HuH-7 (cell line): Measurements from ENCODE around the gene HUNK.
"Not testable (repeated sequence)": the region's sequence is repeated elsewhere in the genome, so short reads cannot be mapped to it uniquely, and the experiment has no call there.

Experiments
- DNase-seq: peaks from one replicate; pipeline ENCODE4 v3.0.0; 2011; ENCODE audit warnings: low spot score

Gene HUNK

GRCh38 chr21:31872452-31873274 is at the start of gene HUNK:
HUNK (plus strand) TSS chr21:31873020; CDS start chr21:31873675, 655 bp downstream.
- DNase-seq, result peak; percentile 53

DNA sequence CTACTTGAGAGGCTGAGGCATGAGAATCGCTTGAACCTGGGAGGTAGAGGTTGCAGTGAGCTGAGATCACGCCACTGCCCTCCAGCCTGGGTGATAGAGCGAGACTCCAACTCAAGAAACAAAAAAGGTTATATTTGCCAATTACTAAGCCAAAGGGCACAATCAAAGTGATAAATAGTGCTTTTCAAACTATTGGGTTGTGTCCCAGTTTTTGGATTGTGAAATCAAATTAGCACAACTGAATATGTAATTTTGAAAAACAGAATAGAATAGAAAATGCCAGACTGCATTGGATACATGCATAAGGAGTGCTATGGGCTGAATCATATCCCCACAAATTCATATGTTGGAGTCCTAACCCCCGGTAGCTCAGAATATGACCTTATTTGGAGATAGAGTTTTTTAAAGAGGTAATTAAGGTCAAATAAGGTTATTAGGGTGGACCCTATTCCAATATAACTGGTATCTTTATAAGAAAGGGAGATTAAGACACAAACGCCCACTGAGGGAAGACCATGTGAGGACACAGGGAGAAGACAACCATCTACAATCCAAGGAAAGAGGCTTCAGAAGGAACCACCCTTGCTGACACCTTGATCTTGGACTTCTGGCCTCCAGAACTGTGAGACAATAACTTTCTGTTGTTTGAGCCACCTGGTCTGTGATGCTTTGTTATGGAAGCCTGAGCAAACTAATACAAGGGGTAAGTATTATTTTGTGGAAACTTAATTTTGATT is 42.9 kb upstream of the HUNK start:
- no peak for DNase-seq

- DNase-seq, result no peak
These were observed 42.1 kb upstream of the HUNK start for GRCh38 chr21:31830701-31831100.

- DNase-seq, result no peak
These were observed 35.8 kb upstream of the HUNK start for GRCh38 chr21:31837041-31837440.

DNA sequence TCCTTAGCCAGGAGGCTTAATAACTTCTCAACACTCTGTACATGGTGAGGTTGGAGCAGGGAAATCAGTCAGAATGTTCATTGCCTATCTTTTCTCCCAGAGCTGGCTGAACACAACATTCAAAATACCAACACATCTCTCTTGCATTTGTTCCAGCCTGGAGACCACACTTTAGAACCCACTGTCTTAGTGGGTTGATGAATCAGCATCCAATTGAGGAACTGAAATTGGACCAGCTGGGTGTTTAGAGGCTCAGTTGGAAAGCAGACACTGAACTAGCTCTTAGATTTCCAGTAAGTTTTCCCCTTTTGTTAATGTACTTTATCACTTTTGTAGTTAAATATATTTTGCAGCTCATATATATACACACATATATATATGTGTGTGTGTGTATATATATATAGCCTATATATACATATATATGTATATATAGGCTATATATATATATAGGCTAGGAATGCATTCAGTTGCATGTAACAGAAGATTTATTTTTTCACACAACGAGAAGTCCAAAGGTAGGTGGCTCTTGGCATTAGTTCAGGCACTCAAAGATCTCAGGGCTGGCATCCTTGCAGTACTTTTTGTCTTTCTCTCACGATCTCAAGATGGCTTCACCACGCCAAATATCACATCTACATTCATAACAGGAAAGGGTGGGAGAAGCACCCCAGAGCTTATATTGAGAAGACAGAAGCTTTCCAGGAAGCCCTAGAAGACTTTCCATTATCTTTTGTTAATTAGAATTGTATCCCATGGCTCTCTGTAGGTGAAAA is 35.0 kb upstream of the HUNK start:
- no peak for DNase-seq

DNA sequence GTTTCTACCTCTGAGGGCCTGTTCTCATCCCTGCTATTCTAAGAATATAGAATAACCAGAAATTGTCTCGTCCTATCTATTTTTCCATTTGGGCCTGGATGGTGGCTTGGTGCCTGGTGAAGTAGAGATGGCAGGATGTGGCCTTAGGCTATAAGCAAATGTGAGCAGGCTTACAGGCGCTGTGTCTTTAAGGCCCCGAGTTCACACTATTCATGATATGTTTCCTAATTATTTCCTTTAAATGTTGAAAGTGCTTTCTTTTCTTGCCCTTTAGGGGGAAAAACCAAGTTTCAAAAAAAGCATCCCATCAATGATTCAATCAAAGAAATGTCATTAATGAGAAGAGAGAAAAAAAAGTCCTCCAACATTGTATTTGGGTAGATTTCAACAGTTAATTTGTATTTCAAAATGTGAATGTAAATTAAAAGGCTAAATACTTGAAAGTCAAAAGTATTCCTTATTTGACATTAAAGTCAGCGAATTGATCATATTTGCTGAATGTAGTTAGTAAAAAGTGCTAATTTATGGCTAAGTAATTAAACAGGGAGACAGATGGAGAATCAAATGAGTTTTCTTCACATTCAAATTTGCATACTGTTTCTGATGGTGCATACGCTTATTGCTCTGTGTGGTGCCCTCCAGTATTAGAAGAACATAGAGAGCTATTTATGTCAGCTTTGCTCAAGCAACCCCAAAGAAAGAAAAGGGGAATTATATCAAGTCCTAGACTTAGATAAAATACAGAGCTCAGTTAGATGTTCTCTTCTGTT is 34.0 kb upstream of the HUNK start:
- no peak for DNase-seq

DNA sequence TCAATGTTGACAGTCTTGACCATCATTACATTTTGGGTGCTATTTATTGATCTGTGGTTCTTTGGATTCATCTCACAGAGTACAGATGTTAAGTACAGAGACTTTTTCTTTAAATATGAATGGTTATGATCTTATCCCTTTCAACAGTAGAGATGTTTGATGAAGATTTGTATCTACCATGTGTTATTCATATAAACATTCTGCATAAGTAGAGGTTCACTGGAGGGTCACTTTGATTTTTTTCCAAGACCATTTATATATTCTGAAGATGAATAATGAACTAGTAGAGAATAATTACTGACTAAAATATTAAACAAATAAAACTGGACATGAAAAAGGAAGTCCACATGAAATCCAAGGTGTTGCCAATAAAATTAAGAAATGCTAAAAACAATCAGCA is 28.6 kb upstream of the HUNK start:
- DNase-seq, result no peak

DNA sequence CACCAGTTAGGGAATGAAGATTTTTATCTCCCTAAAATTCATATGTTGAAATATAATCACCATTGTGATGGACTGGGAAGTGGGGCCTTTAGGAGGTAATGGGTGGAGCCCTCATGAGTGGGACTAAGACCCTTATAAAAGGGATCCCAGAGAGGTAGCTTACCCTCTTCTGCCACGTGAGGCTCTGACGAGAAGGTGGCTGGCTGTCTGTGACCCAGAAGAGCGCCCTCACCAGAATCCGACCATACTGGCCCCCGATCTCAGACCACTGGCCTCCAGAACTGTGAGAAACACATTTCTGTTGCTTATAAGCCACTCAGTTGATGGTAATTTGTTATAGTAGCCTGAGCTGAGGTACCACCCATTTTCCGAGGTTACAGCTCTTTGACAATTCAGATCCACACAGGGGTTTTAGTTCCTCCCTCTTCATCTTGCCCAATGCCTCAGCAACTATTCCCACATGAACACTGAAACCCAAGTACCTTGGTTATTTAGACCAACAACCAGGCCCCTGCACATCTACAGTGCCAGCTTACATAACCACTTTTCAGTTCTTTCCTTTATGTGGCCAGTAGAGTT is 27.6 kb upstream of the HUNK start:
- no peak for DNase-seq

- DNase-seq, result no peak
These were observed 26.1 kb upstream of the HUNK start for GRCh38 chr21:31846690-31847089.

GRCh38 chr21:31847761-31848160 is 25.1 kb upstream of the HUNK start:
- DNase-seq, result no peak

GRCh38 chr21:31848326-31848985 is 24.4 kb upstream of the HUNK start:
- DNase-seq, result no peak

DNA sequence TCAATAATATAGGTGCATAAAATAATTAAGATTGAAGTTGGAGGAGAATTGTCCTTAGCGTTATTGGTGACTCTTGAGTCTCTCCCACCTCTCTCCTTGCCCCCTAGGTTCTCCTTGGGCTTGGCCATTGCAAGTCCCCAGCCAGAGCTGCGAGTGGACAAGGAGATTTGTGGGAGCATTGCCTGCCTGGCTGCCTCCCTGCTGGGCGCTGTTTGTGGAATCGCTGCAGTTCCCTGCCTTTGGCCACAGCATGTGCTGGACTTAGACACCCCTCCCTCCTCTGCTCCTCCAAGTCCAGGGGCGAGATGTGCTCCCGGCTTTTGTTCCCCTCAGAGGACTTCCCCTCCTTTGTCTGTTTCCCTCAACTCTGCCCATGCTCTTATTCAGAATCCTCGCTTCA is 21.9 kb upstream of the HUNK start:
- no peak for DNase-seq

DNA sequence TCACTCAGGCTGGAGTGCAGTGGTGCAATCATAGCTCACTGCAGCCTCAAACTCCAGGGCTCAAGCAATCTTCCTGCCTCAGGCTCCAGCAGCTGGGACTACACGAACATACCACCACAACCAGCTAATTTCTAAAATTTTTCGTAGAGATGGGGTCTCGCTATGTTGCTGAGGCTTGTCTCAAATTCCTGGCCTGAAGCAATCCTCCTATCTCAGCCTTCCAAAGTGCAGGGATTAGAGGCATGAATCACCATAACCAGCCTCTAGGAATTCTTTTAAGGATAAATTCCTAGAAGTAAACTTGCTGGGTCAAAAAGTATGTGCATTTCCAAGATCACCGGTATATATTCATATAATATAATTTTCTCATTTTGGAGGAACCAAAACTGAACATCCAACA is 17.6 kb upstream of the HUNK start:
- DNase-seq, result no peak

DNA sequence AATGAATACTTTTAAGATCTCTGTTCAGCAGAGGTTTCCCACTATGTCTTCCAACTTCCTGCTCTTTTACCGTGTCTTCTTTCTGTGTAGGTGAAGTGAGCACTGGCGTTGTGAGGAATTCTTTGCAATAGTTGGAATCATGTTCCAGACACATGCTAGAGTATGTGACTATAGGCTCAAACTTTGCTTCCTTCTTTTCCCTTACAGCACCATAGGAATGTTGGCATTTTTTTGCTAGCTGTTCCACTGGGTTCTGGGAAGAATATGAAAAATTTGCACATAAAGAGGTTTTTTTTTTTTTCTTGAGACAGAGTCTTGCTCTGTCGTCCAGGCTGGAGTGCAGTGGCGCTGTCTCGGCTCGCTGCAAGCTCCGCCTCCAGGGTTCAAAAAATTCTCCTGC is 15.7 kb upstream of the HUNK start:
- no peak for DNase-seq

GRCh38 chr21:31857631-31858030 is 15.2 kb upstream of the HUNK start:
- not testable (repeated sequence) for DNase-seq

GRCh38 chr21:31860851-31861250 is 12.0 kb upstream of the HUNK start:
- DNase-seq, result no peak

DNA sequence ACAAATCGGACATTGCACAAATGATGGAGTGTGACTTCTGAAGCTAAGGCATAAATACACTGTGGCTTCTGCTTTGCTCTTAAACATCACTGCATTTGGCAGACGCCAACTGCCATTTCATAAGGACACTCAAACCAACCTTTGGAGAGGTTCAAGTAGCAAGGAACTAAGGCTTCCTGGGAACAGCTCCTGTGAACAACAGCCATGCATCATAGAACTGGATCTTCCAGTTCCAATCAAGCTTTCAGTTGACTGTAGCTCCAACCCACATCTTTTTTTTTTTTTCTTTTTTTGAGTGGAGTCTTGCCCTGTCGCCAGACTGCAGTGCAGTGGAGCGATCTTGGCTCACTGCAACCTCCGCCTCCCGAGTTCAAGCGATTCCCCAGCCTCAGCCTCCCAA is 10.7 kb upstream of the HUNK start:
- no peak for DNase-seq

GRCh38 chr21:31865429-31865970 is 7.3 kb upstream of the HUNK start:
- DNase-seq, result no peak

DNA sequence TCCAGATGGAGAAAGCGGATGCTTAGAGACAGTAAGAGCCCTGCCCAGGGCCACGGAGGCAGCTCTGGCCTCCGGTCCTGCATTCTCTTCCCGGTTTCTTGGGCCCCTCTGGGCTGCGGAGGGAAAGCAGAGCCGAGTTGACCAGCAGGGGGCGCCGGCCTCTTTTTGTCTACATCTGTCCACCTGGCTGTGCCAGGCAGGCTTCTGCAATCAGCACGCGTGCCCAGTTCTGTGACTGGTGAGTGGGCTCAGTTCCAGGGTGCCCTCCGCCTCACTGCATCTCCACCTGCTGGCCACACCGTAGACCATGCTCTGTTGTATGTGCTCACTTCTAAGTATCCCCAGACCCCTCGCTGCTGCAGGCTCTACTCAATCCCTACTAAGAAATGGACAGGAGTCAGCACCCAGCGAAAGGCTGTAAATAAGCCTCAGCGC is 6.7 kb upstream of the HUNK start:
- peak; percentile 75 for DNase-seq

GRCh38 chr21:31869750-31870149 is 3.1 kb upstream of the HUNK start:
- DNase-seq, result no peak
